DLD1 (cell line): ENCODE results near the gene POLR1A.

Source experiments
- in situ Hi-C: cut with HindIII; loops from 2 replicates; pipeline ENCODE4 v1.10.0; 2017; ENCODE audit warnings: low sequenced_read_pairs

The POLR1A gene

GRCh38 chr2:86105252-86105968, at the start of gene POLR1A:
TSS of gene POLR1A (minus strand) at chr2:86105886. CDS start at chr2:86105776, 110 bp downstream.
- in situ Hi-C loops: no loop called here

- in situ Hi-C loops: no loop called here
Observed at GRCh38 chr2:86150502-86150901, 44.8 kb upstream of the POLR1A start.

- in situ Hi-C loops: no loop called here
Observed at GRCh38 chr2:86147793-86148192, 42.1 kb upstream of the POLR1A start.

- in situ Hi-C loops: no loop called here
Observed at GRCh38 chr2:86143926-86144685, 38.4 kb upstream of the POLR1A start.

GRCh38 chr2:86143307-86143706, 37.6 kb upstream of the POLR1A start:
- in situ Hi-C loops: no loop called here

GRCh38 chr2:86142436-86143257, 37.0 kb upstream of the POLR1A start:
- in situ Hi-C loops: no loop called here

- in situ Hi-C loops: no loop called here
Observed at GRCh38 chr2:86140969-86141392, 35.3 kb upstream of the POLR1A start.

- in situ Hi-C loops: no loop called here
Observed at GRCh38 chr2:86139981-86140380, 34.3 kb upstream of the POLR1A start.

- in situ Hi-C loops: no loop called here
Observed at GRCh38 chr2:86138736-86139625, 33.3 kb upstream of the POLR1A start.

GRCh38 chr2:86136141-86136540, 30.5 kb upstream of the POLR1A start:
- in situ Hi-C loops: no loop called here

- in situ Hi-C loops: no loop called here
Observed at GRCh38 chr2:86135653-86136052, 30.0 kb upstream of the POLR1A start.

GRCh38 chr2:86134709-86135108, 29.0 kb upstream of the POLR1A start:
- in situ Hi-C loops: no loop called here

- in situ Hi-C loops: no loop called here
Observed at GRCh38 chr2:86124683-86125082, 19.0 kb upstream of the POLR1A start.

GRCh38 chr2:86123328-86123925, 17.7 kb upstream of the POLR1A start:
- in situ Hi-C loops: no loop called here

- in situ Hi-C loops: no loop called here
Observed at GRCh38 chr2:86118130-86118529, 12.4 kb upstream of the POLR1A start.

- in situ Hi-C loops: no loop called here
Observed at GRCh38 chr2:86107031-86107430, 1.3 kb upstream of the POLR1A start.

GRCh38 chr2:86105969-86106945, 571 bp upstream of the POLR1A start, which contains the start of gene PTCD3:
TSS of gene PTCD3 (plus strand) at chr2:86106235. CDS start at chr2:86106248, 13 bp downstream.
- in situ Hi-C loops: no loop called here

GRCh38 chr2:86102157-86102556, 3.5 kb downstream of the POLR1A start:
- in situ Hi-C loops: no loop called here

- in situ Hi-C loops: no loop called here
Observed at GRCh38 chr2:86097913-86098312, 7.8 kb downstream of the POLR1A start.
